NT2/D1 (cell line): ENCODE results near the gene CYB561.

Experiments used
- DNase-seq: peaks from one replicate; pipeline ENCODE4 v3.0.0-alpha.2; 2011; ENCODE audit warnings: low read depth, low spot score
- H3K27me3 ChIP-seq: 2 replicates; pipeline ENCODE4 v1.6.0; 2011; ENCODE audit warnings: mild to moderate bottlenecking; ENCODE audit not compliant: insufficient read length, insufficient read depth
- H3K36me3 ChIP-seq: 2 replicates; pipeline ENCODE4 v1.6.1; 2011; ENCODE audit warnings: mild to moderate bottlenecking, low read length, mixed read lengths; ENCODE audit not compliant: insufficient read depth, insufficient read length
- H3K4me1 ChIP-seq: 2 replicates; pipeline ENCODE4 v1.5.1; 2011; ENCODE audit not compliant: insufficient read depth, insufficient read length
- H3K4me3 ChIP-seq: 2 replicates; pipeline ENCODE4 v1.5.1; 2011; ENCODE audit warnings: low read depth; ENCODE audit not compliant: insufficient read length
- H3K9ac ChIP-seq: 2 replicates; pipeline ENCODE4 v1.6.0; 2011; ENCODE audit warnings: low read depth; ENCODE audit not compliant: insufficient read length
- H3K9me3 ChIP-seq: 2 replicates; pipeline ENCODE4 v1.5.1; 2011; ENCODE audit warnings: mild to moderate bottlenecking, low read length; ENCODE audit not compliant: insufficient read depth
- SUZ12 ChIP-seq: IDR thresholded peaks from 2 replicates; pipeline ENCODE4 v1.6.1; 2011; ENCODE audit not compliant: insufficient read length, insufficient read depth; ENCODE audit errors: extremely low read depth
- YY1 ChIP-seq: IDR thresholded peaks from 2 replicates; pipeline ENCODE4 v1.6.1; 2011; ENCODE audit not compliant: insufficient read length, insufficient read depth
- ZNF274 ChIP-seq: IDR thresholded peaks from 2 replicates; pipeline ENCODE4 v1.6.1; 2011; ENCODE audit warnings: mild to moderate bottlenecking, low read depth, low read length

CYB561 gene

DNA sequence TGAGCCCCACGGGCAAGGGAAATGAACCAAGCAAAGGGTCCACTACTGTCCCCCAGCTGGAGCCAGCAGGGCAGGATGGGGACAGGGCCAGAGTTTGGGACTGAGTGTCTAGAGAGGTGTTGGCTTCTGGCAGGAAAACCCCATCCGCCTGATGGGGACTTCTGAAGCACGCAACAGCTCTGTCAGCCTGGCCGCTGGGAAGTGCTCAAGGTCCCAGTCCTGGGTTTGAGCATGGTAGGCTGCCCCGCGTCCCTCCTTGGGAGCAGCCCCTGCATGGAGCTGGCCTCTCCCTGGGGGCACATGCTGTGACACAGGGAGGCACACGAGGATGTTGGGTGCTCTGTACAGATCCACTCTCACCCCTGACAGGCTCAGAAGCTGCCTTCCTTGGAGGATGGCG lies 45.3 kb upstream of the CYB561 start:
- H3K36me3 ChIP-seq, result no peaks in the 10 kb centered on the region
- no peak for DNase-seq
- H3K9me3 ChIP-seq, result no peaks in the 10 kb centered on the region

DNA sequence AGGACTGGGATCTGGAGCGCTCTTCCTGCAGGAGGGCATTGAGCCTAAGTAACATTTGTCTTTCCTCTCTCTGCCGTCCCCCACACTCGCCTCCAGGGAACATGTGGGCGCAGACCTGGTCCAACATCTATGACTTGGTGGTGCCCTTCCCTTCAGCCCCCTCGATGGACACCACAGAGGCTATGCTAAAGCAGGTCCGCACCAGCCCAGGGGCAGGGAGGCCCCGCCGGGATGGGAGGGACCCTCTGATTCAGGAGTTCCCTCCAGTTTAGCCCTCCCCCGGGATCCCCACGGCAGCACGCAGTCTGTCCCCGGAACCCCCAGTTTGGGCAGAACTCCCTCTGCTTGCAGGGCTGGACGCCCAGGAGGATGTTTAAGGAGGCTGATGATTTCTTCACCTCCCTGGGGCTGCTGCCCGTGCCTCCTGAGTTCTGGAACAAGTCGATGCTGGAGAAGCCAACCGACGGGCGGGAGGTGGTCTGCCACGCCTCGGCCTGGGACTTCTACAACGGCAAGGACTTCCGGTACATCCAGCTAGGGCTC lies 44.8 kb upstream of the CYB561 start:
- TF ChIP-seq ZNF274, result no peak
- TF ChIP-seq SUZ12, result no peak
- no peak for TF ChIP-seq YY1
- Histone ChIP-seq H3K4me1 (no peaks in the 10 kb centered on the region), H3K9me3 (no peaks in the 10 kb centered on the region), H3K4me3 (no peak overlapping the region), H3K9ac (no peak overlapping the region), H3K27me3 (no peaks in the 10 kb centered on the region), H3K36me3 (no peaks in the 10 kb centered on the region)
- no peak for DNase-seq

More for the DNA sequence above, 45.3 kb upstream of the CYB561 start:
- TF ChIP-seq ZNF274 (no peak), SUZ12 (no peak), YY1 (no peak)
- H3K27me3 ChIP-seq, result no peaks in the 10 kb centered on the region
- no peaks in the 10 kb centered on the region for H3K4me1 ChIP-seq
- H3K9ac ChIP-seq, result no peak overlapping the region
- H3K4me3 ChIP-seq, result no peak overlapping the region

DNA sequence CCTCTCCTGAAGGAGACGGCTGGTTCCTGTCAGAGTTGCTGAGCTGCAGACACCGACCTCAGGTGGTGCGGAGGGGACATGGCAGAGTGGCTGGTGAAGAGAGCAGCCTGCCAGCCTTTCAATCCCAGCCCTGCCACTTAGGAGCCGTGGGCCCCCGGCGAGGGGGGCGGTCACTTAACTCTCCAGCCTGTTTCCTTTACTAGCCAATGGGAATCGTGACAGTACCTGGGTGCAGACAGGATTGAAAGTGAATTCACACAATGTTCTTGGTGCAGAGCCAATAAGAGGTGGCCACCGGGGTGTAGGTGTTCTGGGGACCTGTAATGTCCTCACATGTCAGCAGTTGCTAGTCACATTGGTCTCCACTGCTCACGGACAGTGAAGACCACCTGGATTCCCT lies 44.2 kb upstream of the CYB561 start:
- H3K9ac ChIP-seq, result no peak overlapping the region
- TF ChIP-seq YY1 (no peak), SUZ12 (no peak), ZNF274 (no peak)
- no peaks in the 10 kb centered on the region for H3K36me3 ChIP-seq
- no peaks in the 10 kb centered on the region for H3K4me1 ChIP-seq
- H3K9me3 ChIP-seq, result no peaks in the 10 kb centered on the region
- H3K27me3 ChIP-seq, result no peaks in the 10 kb centered on the region
- H3K4me3 ChIP-seq, result no peak overlapping the region
- no peak for DNase-seq

DNA sequence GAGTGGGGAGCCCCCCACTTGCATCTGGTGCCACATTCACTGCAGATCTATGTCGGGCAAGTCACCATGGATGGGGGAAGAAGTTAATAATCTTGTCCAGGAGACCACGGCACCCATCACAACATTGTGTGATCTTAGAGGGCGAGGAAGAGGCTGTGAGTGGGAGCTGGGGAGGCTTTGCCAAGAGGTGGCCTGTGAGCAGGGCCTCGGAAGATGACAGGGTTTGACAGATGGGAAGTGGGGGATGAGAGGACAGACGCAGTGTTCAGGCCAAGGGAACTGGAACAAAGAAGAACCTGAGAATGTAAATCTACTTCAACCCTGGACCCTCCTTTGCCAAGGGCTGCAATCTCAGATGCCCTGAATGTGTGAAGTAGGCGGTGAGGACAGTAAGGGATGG lies 43.2 kb upstream of the CYB561 start:
- Histone ChIP-seq H3K4me3 (no peak overlapping the region), H3K4me1 (peaks cover 5% of the 10 kb centered on the region), H3K9ac (no peak overlapping the region), H3K27me3 (no peaks in the 10 kb centered on the region), H3K9me3 (no peaks in the 10 kb centered on the region), H3K36me3 (no peaks in the 10 kb centered on the region)
- no peak for DNase-seq
- no peak for TF ChIP-seq SUZ12
- TF ChIP-seq ZNF274, result no peak
- TF ChIP-seq YY1, result no peak

DNA sequence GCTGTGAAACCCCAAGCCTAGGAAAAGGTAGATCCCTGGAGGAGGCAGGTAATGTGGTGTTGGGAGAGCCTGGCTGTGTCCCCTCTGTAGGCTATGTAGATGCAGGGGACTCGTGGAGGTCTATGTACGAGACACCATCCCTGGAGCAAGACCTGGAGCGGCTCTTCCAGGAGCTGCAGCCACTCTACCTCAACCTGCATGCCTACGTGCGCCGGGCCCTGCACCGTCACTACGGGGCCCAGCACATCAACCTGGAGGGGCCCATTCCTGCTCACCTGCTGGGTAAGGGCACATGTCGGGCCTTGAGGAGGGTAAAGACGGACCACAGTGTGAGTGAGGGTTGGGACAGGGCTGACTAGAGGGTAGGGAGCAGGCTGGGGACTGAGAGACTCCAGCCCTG lies 42.7 kb upstream of the CYB561 start:
- no peak for TF ChIP-seq ZNF274
- TF ChIP-seq SUZ12, result no peak
- TF ChIP-seq YY1, result no peak
- H3K9ac ChIP-seq, result no peak overlapping the region
- peaks cover 5% of the 10 kb centered on the region for H3K4me1 ChIP-seq
- no peaks in the 10 kb centered on the region for H3K36me3 ChIP-seq
- H3K27me3 ChIP-seq, result no peaks in the 10 kb centered on the region
- H3K4me3 ChIP-seq, result no peak overlapping the region
- no peak for DNase-seq
- H3K9me3 ChIP-seq, result no peaks in the 10 kb centered on the region

DNA sequence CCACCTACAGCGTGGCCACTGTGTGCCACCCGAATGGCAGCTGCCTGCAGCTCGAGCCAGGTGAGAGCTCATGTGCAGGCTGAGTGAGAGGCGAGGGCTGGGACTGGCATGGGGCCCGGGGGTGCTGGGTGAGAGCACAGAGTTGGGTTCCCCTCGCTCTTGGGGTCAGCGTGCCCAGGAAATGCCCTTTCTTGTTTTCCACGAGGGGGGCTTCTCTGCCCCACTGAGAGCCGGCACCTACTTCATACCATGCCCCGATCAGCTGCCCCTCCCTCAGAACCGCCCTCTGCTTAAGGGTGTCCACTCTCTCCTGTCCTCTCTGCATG lies 40.9 kb upstream of the CYB561 start:
- Histone ChIP-seq H3K9me3 (no peaks in the 10 kb centered on the region), H3K9ac (no peak overlapping the region), H3K36me3 (no peaks in the 10 kb centered on the region), H3K27me3 (no peaks in the 10 kb centered on the region), H3K4me1 (peaks cover 5% of the 10 kb centered on the region), H3K4me3 (no peak overlapping the region)
- no peak for TF ChIP-seq SUZ12
- no peak for TF ChIP-seq YY1
- no peak for TF ChIP-seq ZNF274
- no peak for DNase-seq

DNA sequence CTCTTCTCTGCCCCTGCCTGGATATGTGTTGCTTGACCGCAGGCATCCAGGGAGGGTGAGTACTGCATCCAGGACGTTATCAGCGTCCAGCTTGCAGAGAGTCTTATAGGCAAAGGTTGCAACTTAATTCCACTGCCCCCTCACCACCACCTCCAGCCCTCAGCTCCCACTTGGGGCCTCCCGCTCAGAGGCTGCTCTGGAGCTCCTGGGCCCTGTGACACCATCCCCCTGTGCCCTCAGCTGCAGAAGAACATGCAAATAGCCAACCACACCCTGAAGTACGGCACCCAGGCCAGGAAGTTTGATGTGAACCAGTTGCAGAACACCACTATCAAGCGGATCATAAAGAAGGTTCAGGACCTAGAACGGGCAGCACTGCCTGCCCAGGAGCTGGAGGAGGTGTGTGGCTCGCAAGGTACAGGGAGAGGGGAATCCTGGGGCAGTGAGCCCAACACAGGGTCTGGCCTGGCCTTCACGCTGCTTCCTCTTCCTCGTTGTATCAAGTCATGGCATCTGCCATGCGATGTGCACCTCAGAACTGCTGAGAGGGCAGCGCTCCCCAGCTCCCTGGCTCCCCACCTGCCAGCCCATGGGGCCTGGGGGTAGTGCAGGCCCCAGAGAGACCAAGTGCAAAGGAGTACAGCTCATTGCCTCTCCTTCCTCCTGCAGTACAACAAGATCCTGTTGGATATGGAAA lies 40.4 kb upstream of the CYB561 start:
- Histone ChIP-seq H3K27me3 (no peaks in the 10 kb centered on the region), H3K36me3 (no peaks in the 10 kb centered on the region), H3K9me3 (no peaks in the 10 kb centered on the region), H3K4me1 (peaks cover 5% of the 10 kb centered on the region), H3K9ac (no peak overlapping the region), H3K4me3 (no peak overlapping the region)
- TF ChIP-seq ZNF274 (no peak), YY1 (no peak), SUZ12 (no peak)
- no peak for DNase-seq
